Psoas muscle (tissue), 8 donors: ENCODE data around the gene MAPKBP1. TPM values are rescaled to one million over a fixed set of nuclear protein-coding genes. Genes with fewer than 3 reads are reported as not detected.
A peak's percentile ranks its signal among the peaks of the same experiment; 100 is the strongest.

ENCODE experiments used
- ATAC-seq, 4 donors: fragments of 200-7000 bp; cut with Tn5 transposase; one replicate each; pipeline ENCODE4 v1.9.1; 2020; ENCODE audit warnings: moderate library complexity in 3 of 4, mild to moderate bottlenecking in 2 of 4
- DNase-seq, 2 donors: peaks; one replicate each; pipeline ENCODE4 v3.0.0-alpha.2; 2020
- H3K27ac ChIP-seq: fragments of 200-600 bp; one replicate; pipeline ENCODE4 v1.8.0; 2022
- H3K27me3 ChIP-seq, 3 donors: fragments of 200-600 bp in 1 of 3; one replicate each; pipeline versions ENCODE4 v1.6.1 to v1.8.0; 2013 to 2022; ENCODE audit warnings: low read length in 2 of 3, mild to moderate bottlenecking in 2 of 3, moderate library complexity in 1 of 3; ENCODE audit not compliant: insufficient read depth in 3 of 3
- H3K36me3 ChIP-seq, 2 donors: fragments of 200-600 bp in 1 of 2; one replicate each; pipeline versions ENCODE4 v1.6.1 to v1.8.0; 2013 to 2022; ENCODE audit warnings: low read depth in 1 of 2, mild to moderate bottlenecking in 1 of 2, moderate library complexity in 1 of 2; ENCODE audit not compliant: insufficient read depth in 1 of 2
- H3K4me1 ChIP-seq: fragments of 200-600 bp; one replicate; pipeline ENCODE4 v1.8.0; 2022
- H3K4me3 ChIP-seq: fragments of 200-600 bp; one replicate; pipeline ENCODE4 v1.8.0; 2022; ENCODE audit warnings: mild to moderate bottlenecking
- H3K9me3 ChIP-seq: fragments of 200-600 bp; one replicate; pipeline ENCODE4 v1.8.0; 2022
- CTCF ChIP-seq: fragments of 200-600 bp; IDR thresholded peaks from one replicate; pipeline ENCODE4 v1.8.0; 2022; ENCODE audit warnings: antibody characterized with exemption
- WGBS, 3 donors: extraction: QIAGEN DNeasy Blood & Tissue Kit; methylation state at CpG; one replicate each; pipeline versions ENCODE4 v1.1.6 to v1.1.7; 2013; 5-methylcytosine and 5-hydroxymethylcytosine counted together
- intact Hi-C, 2 donors: fragments of 100-400 bp; cut with DNase I; formaldehyde crosslinking; loops; one replicate each; pipeline versions ENCODE4 v1.11.0 to v1.14.2; 2022
- polyA plus RNA-seq, 3 donors: library from polyadenylated mRNA; stranded (reverse); fragments of 200-250 nt; gene quantifications; one replicate each; pipeline ENCODE4 v1.2.3, GENCODE V29; 2013
- total RNA-seq, 4 donors: library from RNA; stranded (reverse); fragmentation: NEBNext Ultra II Directional in 2 of 4; extraction: Animal tissue kit (Norgen Biotek cat#: 25700) in 2 of 4; gene quantifications; one replicate each; pipeline versions ENCODE4 v1.2.1 to v1.2.4, GENCODE V29; 2021 to 2023
- donor health status: healthy with polysubstance abuse.
- donor health status: DM: no; HTN: no; CAD: no; lungs with moderate emphysema.
- donor health status: Bipolar disorder and iron deficiency.
- donor health status: healthy.
- donor health status: DM: yes; HTN: yes; CAD: no.
- donor health status: DM: no; HTN: no; CAD: no.
- donor health status: DM: no; HTN: no; CAD: no.
- donor health status: DM: yes; HTN: yes; CAD: no.

MAPKBP1 gene
- total and polyA plus RNA-seq, 7 donors = 2.4 to 10.3 (median 7.1) TPM

GRCh38 chr15:41847206-41847605 is 72.9 kb downstream of the MAPKBP1 start:
- DNase-seq = no peak
- peaks cover 0 to 59% of the 10 kb centered on the region in 2 donors for H3K36me3 ChIP-seq
- WGBS, 3 donors = 91 to 93% (median 92%) methylated on average over 13 to 14 of the region's 14 CpGs
- H3K9me3 ChIP-seq = no peaks in the 10 kb centered on the region
- intact Hi-C loops = no loop called here
- H3K27me3 ChIP-seq = no peaks in the 10 kb centered on the region
- no peaks in the 10 kb centered on the region for H3K4me1 ChIP-seq
- H3K27ac ChIP-seq = no peak overlapping the region
- no peak for ATAC-seq
- no peak for TF ChIP-seq CTCF
- H3K4me3 ChIP-seq = no peak overlapping the region

GRCh38 chr15:41847981-41848380 is 73.7 kb downstream of the MAPKBP1 start:
- intact Hi-C loops = no loop called here
- TF ChIP-seq CTCF = no peak
- H3K4me3 ChIP-seq = no peak overlapping the region
- H3K4me1 ChIP-seq = no peaks in the 10 kb centered on the region
- H3K27ac ChIP-seq = no peak overlapping the region
- H3K27me3 ChIP-seq = peaks cover 0 to 5% (median 0%) of the 10 kb centered on the region in 3 donors
- DNase-seq = no peak
- no peak for ATAC-seq
- no peaks in the 10 kb centered on the region for H3K9me3 ChIP-seq
- H3K36me3 ChIP-seq = peaks cover 0 to 56% of the 10 kb centered on the region in 2 donors
- WGBS, 3 donors = 95 to 97% (median 96%) methylated on average over 9 of the region's 9 CpGs

DNA sequence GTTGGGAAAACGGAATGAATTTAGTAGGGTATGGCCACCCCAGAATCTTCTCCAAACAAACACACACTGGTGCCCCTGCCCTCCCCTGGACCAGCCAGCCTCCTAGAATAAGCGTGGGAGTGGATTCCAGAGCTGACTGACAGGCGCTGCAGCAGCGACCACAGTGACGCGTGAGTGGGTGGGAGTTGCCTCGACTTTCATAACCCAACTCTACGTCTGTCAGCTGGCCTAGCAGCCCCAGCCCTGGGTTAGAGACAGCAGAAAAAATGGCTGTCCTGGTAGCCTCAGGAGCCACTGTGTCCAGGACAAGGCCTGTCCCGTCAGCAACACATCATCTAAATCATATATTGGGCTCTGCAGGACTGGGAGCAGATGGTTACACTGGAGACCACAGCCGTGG is 74.3 kb downstream of the MAPKBP1 start:
- DNase-seq (no peak), ATAC-seq (no peak)
- no peak overlapping the region for H3K4me3 ChIP-seq
- H3K27ac ChIP-seq = no peak overlapping the region
- TF ChIP-seq CTCF = no peak
- no peaks in the 10 kb centered on the region for H3K9me3 ChIP-seq
- H3K27me3 ChIP-seq = peaks cover 0 to 9% (median 2%) of the 10 kb centered on the region in 3 donors
- intact Hi-C loops = no loop called here
- no peaks in the 10 kb centered on the region for H3K4me1 ChIP-seq
- WGBS, 3 donors = 83 to 90% (median 84%) methylated on average over 10 of the region's 10 CpGs
- H3K36me3 ChIP-seq = peaks cover 0 to 51% of the 10 kb centered on the region in 2 donors

DNA sequence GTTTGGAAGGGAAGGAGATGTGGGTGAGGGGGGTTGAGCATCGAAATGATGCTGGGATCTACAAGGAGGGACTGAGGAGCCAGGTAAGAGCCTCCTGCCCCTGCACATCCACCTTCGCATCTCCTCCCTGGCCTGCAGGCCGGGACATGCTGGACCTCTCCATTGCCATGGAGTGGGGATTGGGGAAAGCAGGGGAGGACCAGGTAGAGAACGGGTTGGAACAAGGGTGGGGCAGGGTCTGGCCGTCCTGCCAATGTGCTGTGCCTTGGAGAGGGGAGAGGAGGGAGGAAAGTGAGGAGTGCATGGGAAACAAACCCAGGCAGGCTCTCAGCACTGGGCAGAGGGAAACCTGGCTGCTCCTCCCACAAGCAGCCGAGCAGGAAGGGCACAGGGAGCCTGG is 74.9 kb downstream of the MAPKBP1 start:
- no peak for TF ChIP-seq CTCF
- intact Hi-C loops = no loop called here
- Histone ChIP-seq H3K9me3 (no peaks in the 10 kb centered on the region), H3K27ac (no peak overlapping the region), H3K27me3 (peaks cover 0 to 12% (median 2%) of the 10 kb centered on the region in 3 donors), H3K36me3 (peaks cover 0 to 48% of the 10 kb centered on the region in 2 donors), H3K4me1 (no peaks in the 10 kb centered on the region), H3K4me3 (no peak overlapping the region)
- DNase-seq (no peak), ATAC-seq (no peak)
- WGBS, 3 donors = 82 to 91% (median 90%) methylated on average over 5 to 6 of the region's 6 CpGs

DNA sequence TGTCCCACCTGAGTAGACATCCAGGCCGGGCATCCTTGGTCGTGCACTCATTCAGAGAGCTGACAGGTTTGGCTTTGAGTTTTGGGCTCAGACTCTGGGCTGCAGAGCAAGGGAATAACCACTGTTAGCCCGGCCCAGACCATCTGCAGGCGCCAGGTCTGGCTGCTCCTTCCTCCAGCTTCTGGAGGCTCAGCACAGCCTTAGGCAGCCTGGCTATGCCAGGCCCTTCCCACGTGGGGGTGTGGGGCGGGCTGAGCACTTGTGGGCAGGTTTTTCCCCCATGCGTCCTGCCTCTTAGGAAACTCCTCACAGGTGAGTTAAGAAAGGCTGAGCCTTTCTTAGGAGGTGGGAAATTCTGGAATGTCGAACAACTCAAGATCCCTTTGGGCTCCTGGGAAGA is 75.6 kb downstream of the MAPKBP1 start:
- Histone ChIP-seq H3K27ac (no peak overlapping the region), H3K36me3 (peaks cover 0 to 41% of the 10 kb centered on the region in 2 donors), H3K4me1 (no peaks in the 10 kb centered on the region), H3K4me3 (no peak overlapping the region), H3K9me3 (no peaks in the 10 kb centered on the region), H3K27me3 (peaks cover 0 to 12% (median 2%) of the 10 kb centered on the region in 3 donors)
- intact Hi-C loops = no loop called here
- 61 to 72% (median 68%) methylated on average over 8 of the region's 8 CpGs for WGBS, 3 donors
- DNase-seq = no peak
- ATAC-seq = peak in 2 of 4 donors; percentile 13 to 20
- no peak for TF ChIP-seq CTCF
